Activated naive CD4-positive, alpha-beta T cell treated with anti-CD3 and anti-CD28 coated beads for 36 hours (primary cell): Measurements from ENCODE around the gene DOCK9. TPM values are rescaled to one million over a fixed set of nuclear protein-coding genes. Genes with fewer than 3 reads are reported as not detected.
"Not testable (repeated sequence)": the region's sequence is repeated elsewhere in the genome, so short reads cannot be mapped to it uniquely, and the experiment has no call there.

ENCODE experiments used
- CTCF ChIA-PET: fragments of 350-600 bp; sonication (Branson Sonifier 250); formaldehyde crosslinking; loops from one replicate; lab custom pipeline; 2021; ENCODE audit warnings: antibody characterized with exemption; lab: Charles Lee
- DNase-seq: peaks from one replicate; pipeline ENCODE4 v3.0.0-alpha.2; 2020
- H3K27ac Mint-ChIP-seq: one replicate; pipeline ENCODE4 v1.8.0; 2021; ENCODE audit warnings: mild to moderate bottlenecking, mixed read lengths
- H3K27me3 Mint-ChIP-seq: one replicate; pipeline ENCODE4 v1.8.0; 2021; ENCODE audit warnings: low read depth, mixed read lengths
- H3K36me3 Mint-ChIP-seq: one replicate; pipeline ENCODE4 v1.8.0; 2021; ENCODE audit warnings: low read depth, mixed read lengths
- H3K4me1 Mint-ChIP-seq: one replicate; pipeline ENCODE4 v1.8.0; 2021; ENCODE audit warnings: low read depth, mixed read lengths
- H3K4me3 Mint-ChIP-seq: one replicate; pipeline ENCODE4 v1.8.0; 2021; ENCODE audit warnings: mild to moderate bottlenecking, moderate library complexity, mixed read lengths
- H3K9me3 Mint-ChIP-seq: one replicate; pipeline ENCODE4 v1.8.0; 2021; ENCODE audit warnings: mixed read lengths
- intact Hi-C: fragments of 100-400 bp; cut with micrococcal nuclease; formaldehyde crosslinking; loops from one replicate; pipeline ENCODE4 v1.15.1; 2023
- total RNA-seq, 2 experiments: library from RNA; stranded (reverse); gene quantifications; one replicate each; pipeline ENCODE4 v1.2.3, GENCODE V29; 2021

The DOCK9 gene
- total RNA-seq, 2 experiments from 2014 or later: 38.3 to 42.1 TPM

DNA sequence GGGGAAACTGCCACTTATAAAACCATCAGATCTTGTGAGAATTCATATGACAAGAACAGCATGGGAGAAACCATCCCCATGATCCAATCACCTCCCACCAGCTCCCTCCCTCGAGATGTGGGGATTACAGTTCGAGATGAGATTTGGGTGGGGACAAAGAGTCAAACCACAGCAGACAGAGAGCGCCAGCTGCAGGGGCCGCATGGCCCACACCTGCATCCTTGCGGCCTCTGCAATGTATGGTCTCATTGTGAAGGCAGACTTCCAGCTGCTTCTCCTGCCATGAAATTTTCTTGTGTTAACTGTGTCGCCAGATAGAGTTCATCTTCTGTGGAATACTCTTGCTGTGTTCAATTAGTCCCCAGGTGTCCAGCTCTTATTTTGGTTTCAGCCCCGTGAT, 208.1 kb downstream of the DOCK9 start:
- H3K27ac Mint-ChIP-seq: no peak overlapping the region
- CTCF ChIA-PET: no interaction called here
- H3K36me3 Mint-ChIP-seq: peaks cover 2% of the 10 kb centered on the region
- H3K27me3 Mint-ChIP-seq: no peaks in the 10 kb centered on the region
- intact Hi-C loops: no loop called here
- no peak overlapping the region for H3K4me3 Mint-ChIP-seq
- DNase-seq: no peak
- peaks cover 31% of the 10 kb centered on the region for H3K9me3 Mint-ChIP-seq
- H3K4me1 Mint-ChIP-seq: no peaks in the 10 kb centered on the region

DNA sequence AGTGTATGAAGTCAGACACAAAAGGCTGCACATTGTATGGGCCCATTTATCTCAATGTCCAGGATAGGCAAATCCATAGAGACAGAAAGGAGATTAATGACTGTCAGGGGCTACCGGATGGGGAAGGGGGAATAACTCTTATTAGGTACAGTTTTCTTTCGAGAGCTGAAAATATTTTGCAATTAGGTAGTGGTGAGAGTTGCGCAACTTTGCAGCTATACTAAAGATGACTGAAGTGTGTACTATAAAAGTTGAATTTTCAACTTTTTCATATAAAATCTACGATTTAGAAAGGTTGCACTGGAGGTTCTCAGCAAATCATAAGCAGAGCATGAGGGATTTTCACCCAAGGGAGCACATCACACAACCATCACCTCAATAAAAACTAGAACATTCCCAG, 209.3 kb downstream of the DOCK9 start:
- H3K27me3 Mint-ChIP-seq: no peaks in the 10 kb centered on the region
- H3K4me3 Mint-ChIP-seq: no peak overlapping the region
- no peak for DNase-seq
- CTCF ChIA-PET: interaction anchor here (0.9 kb wide), 1 partner anchor 101 kb away, joined by 3 read pairs; no protein-coding TSS in a partner anchor
- intact Hi-C loops: no loop called here
- peaks cover 2% of the 10 kb centered on the region for H3K36me3 Mint-ChIP-seq
- H3K27ac Mint-ChIP-seq: no peak overlapping the region
- no peaks in the 10 kb centered on the region for H3K4me1 Mint-ChIP-seq
- peaks cover 31% of the 10 kb centered on the region for H3K9me3 Mint-ChIP-seq

DNA sequence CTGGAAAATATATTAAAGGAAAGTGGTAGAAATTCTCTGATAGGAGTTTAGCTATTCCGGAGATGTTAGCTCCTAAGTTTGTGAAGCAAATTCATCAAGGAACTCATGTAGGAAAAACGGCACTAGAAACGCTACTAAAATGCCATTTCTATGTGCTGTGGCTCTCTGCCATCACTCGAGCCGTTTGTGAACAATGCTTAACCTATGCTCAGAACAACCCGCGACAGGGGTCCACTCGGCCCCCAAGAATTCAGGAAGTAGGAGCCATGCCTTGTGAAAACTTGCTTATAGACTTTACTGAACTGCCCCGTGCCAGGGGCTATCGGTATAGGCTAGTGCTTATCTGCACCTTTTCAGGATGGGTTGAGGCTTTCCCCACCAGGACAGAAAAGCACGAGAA, 211.2 kb downstream of the DOCK9 start:
- intact Hi-C loops: no loop called here
- H3K36me3 Mint-ChIP-seq: peaks cover 2% of the 10 kb centered on the region
- H3K4me1 Mint-ChIP-seq: no peaks in the 10 kb centered on the region
- CTCF ChIA-PET: no interaction called here
- no peak overlapping the region for H3K27ac Mint-ChIP-seq
- no peaks in the 10 kb centered on the region for H3K27me3 Mint-ChIP-seq
- H3K9me3 Mint-ChIP-seq: peaks cover 30% of the 10 kb centered on the region
- no peak overlapping the region for H3K4me3 Mint-ChIP-seq
- DNase-seq: no peak

DNA sequence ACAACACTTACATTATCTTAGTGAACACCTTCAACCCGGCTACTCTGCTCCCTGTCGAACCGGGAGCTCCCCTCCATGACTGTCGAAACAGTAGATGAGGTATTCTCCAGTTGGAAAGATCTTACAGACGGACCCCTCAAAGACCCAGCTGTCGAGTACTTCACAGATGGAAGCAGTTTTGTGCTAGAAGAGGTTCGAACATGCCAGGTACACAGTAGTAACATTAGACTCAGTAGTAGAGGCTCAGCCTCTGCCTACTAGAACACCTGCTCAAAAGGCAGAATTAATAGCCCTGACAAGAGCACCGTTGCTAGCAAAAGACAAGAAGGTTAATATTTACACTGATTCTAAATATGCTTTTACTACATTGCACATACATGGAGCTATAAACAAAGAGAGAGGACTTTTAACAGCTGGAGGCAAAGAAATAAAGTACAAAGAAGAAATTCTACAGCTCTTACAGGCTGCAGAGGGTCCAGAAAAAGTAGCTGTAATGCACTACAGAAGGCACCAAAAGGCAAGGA, 211.8 kb downstream of the DOCK9 start:
- no peaks in the 10 kb centered on the region for H3K36me3 Mint-ChIP-seq

DNA sequence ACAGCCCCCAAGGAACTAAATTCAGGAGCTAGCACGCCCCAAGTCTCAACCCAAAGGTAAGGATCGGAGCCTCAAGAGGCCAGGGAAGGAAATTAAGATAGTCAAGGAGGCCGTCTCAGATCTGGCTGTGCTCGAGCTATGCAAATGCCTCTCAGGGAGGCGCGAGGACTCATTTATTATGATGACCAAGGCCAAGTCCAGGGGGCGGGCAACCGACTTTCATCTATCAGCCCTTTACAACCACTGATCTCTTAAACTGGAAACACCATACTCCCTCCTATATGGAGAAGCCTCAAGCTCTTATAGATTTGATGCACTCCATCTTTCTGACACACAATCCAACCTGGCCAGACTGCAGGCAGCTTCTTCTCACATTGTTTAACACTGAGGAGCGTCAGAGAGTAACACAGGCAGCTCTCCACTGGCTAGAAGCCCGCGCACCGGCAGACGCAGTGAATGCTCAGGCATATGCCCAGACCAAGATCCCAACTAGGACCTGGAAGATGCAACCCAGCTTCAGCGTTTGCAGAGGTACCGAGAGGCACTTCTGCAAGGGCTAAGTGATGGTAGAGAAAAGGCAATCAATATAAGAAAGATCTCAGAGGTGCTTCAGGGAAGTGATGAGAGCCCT, 215.8 kb downstream of the DOCK9 start:
- intact Hi-C loops: no loop called here
- CTCF ChIA-PET: interaction anchor here (0.7 kb wide), 1 partner anchor 677 kb away, joined by 3 read pairs; no protein-coding TSS in a partner anchor
- no peak overlapping the region for H3K4me3 Mint-ChIP-seq

More for the DNA sequence above, 211.8 kb downstream of the DOCK9 start:
- CTCF ChIA-PET: no interaction called here
- no peak for DNase-seq
- Mint-ChIP-seq H3K27me3 (no peaks in the 10 kb centered on the region), H3K4me1 (no peaks in the 10 kb centered on the region), H3K4me3 (no peak overlapping the region), H3K9me3 (peaks cover 27% of the 10 kb centered on the region), H3K27ac (no peak overlapping the region)
- intact Hi-C loops: no loop called here

DNA sequence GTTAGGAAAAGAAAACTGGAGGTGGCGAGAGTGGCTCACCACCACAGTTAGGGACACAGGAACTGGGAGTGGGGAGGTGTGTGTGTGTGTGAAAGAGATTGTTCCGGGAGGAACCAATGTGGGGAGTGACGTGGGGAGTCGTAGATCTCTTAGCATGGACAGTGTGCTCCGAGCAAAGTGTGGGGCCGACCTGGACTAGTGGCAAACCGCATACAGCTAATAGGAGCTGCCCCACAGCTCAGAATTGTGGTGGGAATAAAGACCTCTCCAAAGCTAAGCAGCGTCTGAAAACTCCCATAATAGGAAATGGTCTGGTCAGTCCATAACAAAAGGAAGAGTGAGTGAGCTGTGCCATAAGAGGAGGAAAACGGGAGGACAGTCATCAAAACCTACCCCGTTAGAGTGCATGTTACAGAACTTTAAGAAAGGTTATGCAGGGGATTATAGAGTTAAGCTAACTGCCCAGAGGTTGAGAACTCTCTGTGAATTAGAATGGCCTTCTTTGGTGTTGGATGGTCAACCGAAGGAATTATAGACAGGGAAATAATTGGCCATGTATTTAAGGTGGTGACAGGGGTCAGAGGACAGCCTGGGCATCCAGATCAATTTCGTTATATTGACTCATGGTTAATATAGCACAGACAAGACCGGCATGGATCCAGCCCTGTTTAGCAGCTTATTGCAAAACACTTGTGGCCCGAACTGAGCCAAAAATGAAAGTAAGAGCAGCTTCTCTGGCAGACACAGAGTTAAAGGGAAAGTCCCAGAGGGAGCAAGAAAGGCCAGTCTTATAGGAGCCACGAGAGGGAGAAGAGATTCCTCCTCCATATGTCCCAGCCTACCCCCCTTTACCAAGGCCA, 216.5 kb downstream of the DOCK9 start:
- peaks cover 2% of the 10 kb centered on the region for H3K27me3 Mint-ChIP-seq
- no peak overlapping the region for H3K4me3 Mint-ChIP-seq
- H3K36me3 Mint-ChIP-seq: peaks cover 2% of the 10 kb centered on the region
- no peak overlapping the region for H3K27ac Mint-ChIP-seq
- H3K4me1 Mint-ChIP-seq: no peaks in the 10 kb centered on the region
- peaks cover 9% of the 10 kb centered on the region for H3K9me3 Mint-ChIP-seq
- DNase-seq: no peak
- CTCF ChIA-PET: interaction anchor here (0.7 kb wide), 1 partner anchor 678 kb away, joined by 3 read pairs; no protein-coding TSS in a partner anchor
- intact Hi-C loops: no loop called here

More for the DNA sequence above, 215.8 kb downstream of the DOCK9 start:
- Mint-ChIP-seq H3K4me1 (no peaks in the 10 kb centered on the region), H3K27ac (no peak overlapping the region), H3K27me3 (no peaks in the 10 kb centered on the region), H3K9me3 (peaks cover 9% of the 10 kb centered on the region), H3K36me3 (peaks cover 2% of the 10 kb centered on the region)
- DNase-seq: no peak

DNA sequence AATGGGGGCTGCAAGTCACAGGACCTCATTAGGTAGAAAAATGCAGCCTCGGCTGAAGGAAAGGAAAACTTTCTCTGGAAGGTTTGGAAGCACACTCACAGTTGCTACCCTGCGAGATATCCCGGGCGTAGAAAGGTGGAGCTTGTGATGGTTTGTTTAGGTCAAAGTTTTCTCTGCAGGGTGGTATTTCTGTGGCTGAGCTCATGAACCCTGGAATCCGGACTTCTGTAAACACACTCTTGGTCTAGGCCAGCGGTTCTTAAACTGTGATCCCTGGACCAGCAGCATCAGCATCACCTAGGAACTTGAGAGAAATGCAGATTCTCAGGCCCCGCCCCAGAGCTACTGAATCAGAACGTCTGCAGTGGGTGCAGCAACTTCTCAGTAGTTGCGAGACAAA, 222.1 kb downstream of the DOCK9 start:
- H3K36me3 Mint-ChIP-seq: peaks cover 4% of the 10 kb centered on the region
- H3K27me3 Mint-ChIP-seq: peaks cover 42% of the 10 kb centered on the region
- intact Hi-C loops: no loop called here
- H3K4me1 Mint-ChIP-seq: peaks cover 3% of the 10 kb centered on the region
- CTCF ChIA-PET: no interaction called here
- H3K4me3 Mint-ChIP-seq: no peak overlapping the region
- H3K27ac Mint-ChIP-seq: no peak overlapping the region
- H3K9me3 Mint-ChIP-seq: peaks cover 11% of the 10 kb centered on the region
- DNase-seq: no peak

DNA sequence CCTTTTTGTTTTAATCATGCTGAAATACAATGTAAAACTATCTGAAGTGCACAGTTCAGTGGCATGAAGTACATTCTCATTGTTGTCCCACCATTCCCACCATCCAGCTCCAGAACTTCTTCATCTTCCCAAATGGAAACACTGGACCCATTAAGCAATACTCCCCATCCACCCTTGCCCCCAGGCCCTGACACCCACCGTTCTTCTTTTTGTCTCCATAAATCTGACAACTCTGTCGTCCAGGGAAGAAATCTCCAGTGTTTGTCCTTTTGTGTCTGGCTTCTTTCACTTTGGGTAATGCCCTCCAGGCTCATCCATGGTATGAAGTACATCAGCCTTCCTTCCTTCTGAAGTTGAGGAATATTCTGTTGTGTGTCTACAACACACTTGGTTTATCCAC, 222.7 kb downstream of the DOCK9 start:
- DNase-seq: no peak
- no peak overlapping the region for H3K4me3 Mint-ChIP-seq
- H3K27ac Mint-ChIP-seq: no peak overlapping the region
- CTCF ChIA-PET: no interaction called here
- peaks cover 2% of the 10 kb centered on the region for H3K36me3 Mint-ChIP-seq
- peaks cover 7% of the 10 kb centered on the region for H3K9me3 Mint-ChIP-seq
- intact Hi-C loops: no loop called here
- H3K27me3 Mint-ChIP-seq: peaks cover 45% of the 10 kb centered on the region
- peaks cover 3% of the 10 kb centered on the region for H3K4me1 Mint-ChIP-seq

DNA sequence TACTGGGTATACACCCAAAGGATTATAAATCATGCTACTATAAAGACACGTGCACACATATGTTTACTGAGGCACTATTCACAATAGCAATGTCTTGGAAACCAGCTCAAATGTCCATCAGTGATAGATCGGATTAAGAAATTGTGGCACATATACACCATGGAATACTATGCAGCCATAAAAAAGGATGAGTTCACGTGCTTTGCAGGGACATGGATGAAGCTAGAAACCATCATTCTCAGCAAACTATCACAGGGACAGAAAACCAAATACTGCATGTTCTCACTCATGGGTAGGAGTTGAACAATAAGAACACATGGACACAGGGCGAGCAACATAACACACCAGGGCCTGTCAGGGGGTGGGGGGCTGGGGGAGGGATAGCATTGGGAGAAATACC, 223.4 kb downstream of the DOCK9 start:
- H3K4me1 Mint-ChIP-seq, intact Hi-C loops, H3K9me3 Mint-ChIP-seq, DNase-seq, H3K27ac Mint-ChIP-seq, H3K36me3 Mint-ChIP-seq, CTCF ChIA-PET, H3K4me3 Mint-ChIP-seq: not testable (repeated sequence)
- H3K27me3 Mint-ChIP-seq: peaks cover 48% of the 10 kb centered on the region

DNA sequence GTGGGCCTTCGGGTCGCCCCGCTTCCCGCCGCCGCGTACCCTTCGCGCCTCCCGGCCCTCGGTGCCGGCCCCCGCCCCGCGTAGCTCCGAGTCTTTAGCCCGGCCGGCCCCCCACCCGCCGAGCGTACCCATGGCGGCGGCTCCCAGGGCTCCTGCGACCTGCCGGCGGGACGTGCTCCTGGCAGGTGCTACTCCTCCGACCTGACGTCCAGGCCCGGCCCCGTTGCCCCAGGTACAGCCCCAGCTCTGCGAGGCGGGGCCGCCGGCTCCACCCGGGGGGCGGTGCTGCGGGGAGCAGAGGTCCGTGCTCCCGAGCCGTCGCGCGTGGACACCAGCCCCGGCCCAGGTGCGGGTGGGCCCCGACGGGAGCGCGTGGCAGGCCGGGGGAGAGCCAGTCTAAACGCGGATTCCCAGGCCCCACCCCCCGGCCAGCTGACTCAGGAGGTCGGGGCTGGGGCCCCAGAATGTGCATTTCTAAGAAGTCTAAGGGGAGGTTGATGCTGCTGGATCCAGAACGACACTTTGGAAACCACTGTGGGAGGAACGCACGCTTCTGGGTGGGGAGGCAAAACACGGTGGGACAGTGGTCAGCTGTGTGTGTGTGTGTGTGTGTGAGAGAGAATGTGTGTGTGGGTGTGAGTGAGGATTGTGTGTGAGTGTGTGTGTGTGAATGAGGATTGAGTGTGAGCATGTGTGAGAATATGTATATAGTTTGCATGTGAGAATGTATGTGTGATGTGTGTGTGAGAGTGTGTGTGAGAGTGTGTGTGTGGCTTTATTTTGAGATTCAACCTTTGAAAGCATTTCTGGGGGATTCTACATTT, 225.2 kb downstream of the DOCK9 start, which contains the start of gene SLC15A1:
Gene SLC15A1 (minus strand): TSS at position 206 of the 824 bp plus-strand sequence. CDS start 74 bp downstream, at position 132.
- Mint-ChIP-seq H3K9me3 (peaks cover 7% of the 10 kb centered on the region), H3K4me3 (peak within 1 kb of the TSS; percentile 3), H3K27ac (no peak within 1 kb of the TSS), H3K4me1 (peaks cover 3% of the 10 kb centered on the region), H3K36me3 (peaks cover 2% of the 10 kb centered on the region), H3K27me3 (peaks cover 48% of the 10 kb centered on the region)
- CTCF ChIA-PET: no interaction called here
- no peak for DNase-seq
- intact Hi-C loops: no loop called here

DNA sequence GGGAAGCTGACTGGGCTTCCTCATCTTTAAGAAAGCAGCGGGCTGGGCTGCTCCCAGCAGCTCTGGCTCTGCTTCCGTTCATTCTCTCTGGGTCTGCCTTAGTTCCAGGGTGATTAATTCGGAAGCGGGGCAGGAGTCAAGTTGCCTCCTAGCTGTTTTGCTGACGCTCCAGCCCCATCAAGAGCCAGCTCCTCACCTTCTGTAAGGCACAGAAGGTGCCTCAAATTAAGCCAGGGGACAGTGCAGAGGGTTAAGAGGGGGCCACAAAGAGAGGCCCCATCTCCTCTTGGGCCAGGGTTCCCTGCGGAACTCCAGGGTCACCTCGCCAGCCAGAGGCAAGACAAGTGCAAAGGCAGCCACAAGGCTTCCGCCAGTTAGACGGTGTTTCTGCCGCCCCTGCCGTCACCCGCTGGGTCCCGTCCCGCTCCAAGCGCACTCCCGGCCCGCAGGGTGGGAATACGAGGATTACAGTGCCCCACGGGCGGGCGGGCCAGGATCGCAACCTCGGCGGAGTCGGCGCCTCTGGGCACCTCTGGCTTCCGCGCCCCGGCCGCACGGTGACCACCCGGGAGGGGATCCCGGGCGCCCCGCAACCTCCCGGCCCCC, 225.9 kb downstream of the DOCK9 start:
- CTCF ChIA-PET: no interaction called here
- no peak for DNase-seq
- Mint-ChIP-seq H3K4me1 (peaks cover 3% of the 10 kb centered on the region), H3K27ac (no peak overlapping the region), H3K27me3 (peaks cover 48% of the 10 kb centered on the region), H3K36me3 (peaks cover 2% of the 10 kb centered on the region), H3K9me3 (peaks cover 7% of the 10 kb centered on the region), H3K4me3 (peak overlapping the region; percentile 3)
- intact Hi-C loops: no loop called here
